ENCODE measurements around the gene BICD1. TPM values are rescaled to one million over a fixed set of nuclear protein-coding genes. Genes with fewer than 3 reads are reported as not detected.
"Not testable (repeated sequence)": the region's sequence is repeated elsewhere in the genome, so short reads cannot be mapped to it uniquely, and the experiment has no call there.

Gene BICD1
- total RNA-seq, 3 donors from 2014 or later: 17.9 to 19.5 (median 18.9) TPM

- Mint-ChIP-seq H3K27me3 (ENCODE audit: low read depth) (no peaks in the 10 kb centered on the region), H3K4me3 (no peak overlapping the region)
Observed at GRCh38 chr12:32205731-32206130, 99.1 kb downstream of the BICD1 start.

GRCh38 chr12:32208355-32208754 is 101.7 kb downstream of the BICD1 start:
- Mint-ChIP-seq H3K9me3 (no peaks in the 10 kb centered on the region), H3K27me3 (ENCODE audit: low read depth) (no peaks in the 10 kb centered on the region), H3K36me3 (ENCODE audit: insufficient read depth) (no peaks in the 10 kb centered on the region), H3K4me3 (no peak overlapping the region), H3K4me1 (ENCODE audit: low read depth) (no peaks in the 10 kb centered on the region)
- DNase-seq (no peak), ATAC-seq (no peak)

More at GRCh38 chr12:32205731-32206130, 99.1 kb downstream of the BICD1 start:
- ATAC-seq (no peak), DNase-seq (no peak)
- Mint-ChIP-seq H3K36me3 (ENCODE audit: insufficient read depth) (peaks cover 2% of the 10 kb centered on the region), H3K4me1 (ENCODE audit: low read depth) (no peaks in the 10 kb centered on the region), H3K9me3 (no peaks in the 10 kb centered on the region)

GRCh38 chr12:32211066-32211899 is 104.6 kb downstream of the BICD1 start:
- Mint-ChIP-seq H3K9me3 (no peaks in the 10 kb centered on the region), H3K4me1 (ENCODE audit: low read depth) (no peaks in the 10 kb centered on the region), H3K36me3 (ENCODE audit: insufficient read depth) (peaks cover 4% of the 10 kb centered on the region), H3K4me3 (no peak overlapping the region), H3K27me3 (ENCODE audit: low read depth) (no peaks in the 10 kb centered on the region)
- ATAC-seq (no peak), DNase-seq (no peak)

GRCh38 chr12:32211900-32212156 is 105.2 kb downstream of the BICD1 start:
- Mint-ChIP-seq H3K4me3 (no peak overlapping the region), H3K36me3 (ENCODE audit: insufficient read depth) (peaks cover 9% of the 10 kb centered on the region), H3K9me3 (no peaks in the 10 kb centered on the region), H3K27me3 (ENCODE audit: low read depth) (no peaks in the 10 kb centered on the region), H3K4me1 (ENCODE audit: low read depth) (no peaks in the 10 kb centered on the region)
- DNase-seq (no peak), ATAC-seq (no peak)

- Mint-ChIP-seq H3K27me3 (ENCODE audit: low read depth) (no peaks in the 10 kb centered on the region), H3K4me1 (ENCODE audit: low read depth) (no peaks in the 10 kb centered on the region), H3K9me3 (no peaks in the 10 kb centered on the region), H3K4me3 (no peak overlapping the region), H3K36me3 (ENCODE audit: insufficient read depth) (peaks cover 29% of the 10 kb centered on the region)
- no peak for ATAC-seq
- DNase-seq: no peak
Observed at GRCh38 chr12:32214723-32215122, 108.1 kb downstream of the BICD1 start.

GRCh38 chr12:32217354-32218310 is 111.0 kb downstream of the BICD1 start:
- H3K27me3 Mint-ChIP-seq (ENCODE audit: low read depth): no peaks in the 10 kb centered on the region
- DNase-seq (no peak), ATAC-seq (no peak)
- peaks cover 29% of the 10 kb centered on the region for H3K36me3 Mint-ChIP-seq (ENCODE audit: insufficient read depth)
- H3K4me1 Mint-ChIP-seq (ENCODE audit: low read depth): no peaks in the 10 kb centered on the region
- no peaks in the 10 kb centered on the region for H3K9me3 Mint-ChIP-seq
- H3K4me3 Mint-ChIP-seq: no peak overlapping the region

GRCh38 chr12:32223941-32224340 is 117.3 kb downstream of the BICD1 start:
- DNase-seq: no peak
- no peaks in the 10 kb centered on the region for H3K9me3 Mint-ChIP-seq
- ATAC-seq: no peak
- peaks cover 12% of the 10 kb centered on the region for H3K36me3 Mint-ChIP-seq (ENCODE audit: insufficient read depth)
- H3K4me3 Mint-ChIP-seq: no peak overlapping the region
- H3K27me3 Mint-ChIP-seq (ENCODE audit: low read depth): no peaks in the 10 kb centered on the region
- H3K4me1 Mint-ChIP-seq (ENCODE audit: low read depth): no peaks in the 10 kb centered on the region

- Mint-ChIP-seq H3K27me3 (ENCODE audit: low read depth) (no peaks in the 10 kb centered on the region), H3K9me3 (no peaks in the 10 kb centered on the region), H3K4me1 (ENCODE audit: low read depth) (no peaks in the 10 kb centered on the region), H3K4me3 (no peak overlapping the region), H3K36me3 (ENCODE audit: insufficient read depth) (peaks cover 10% of the 10 kb centered on the region)
- DNase-seq: no peak
- ATAC-seq: no peak
Observed at GRCh38 chr12:32226768-32227167, 120.1 kb downstream of the BICD1 start.

- DNase-seq: no peak
Observed at GRCh38 chr12:32229971-32230612, 123.4 kb downstream of the BICD1 start.

GRCh38 chr12:32230613-32230993 is 124.0 kb downstream of the BICD1 start:
- DNase-seq (no peak), ATAC-seq (no peak)
- Mint-ChIP-seq H3K4me3 (no peak overlapping the region), H3K4me1 (ENCODE audit: low read depth) (no peaks in the 10 kb centered on the region), H3K27me3 (ENCODE audit: low read depth) (no peaks in the 10 kb centered on the region), H3K36me3 (ENCODE audit: insufficient read depth) (peaks cover 4% of the 10 kb centered on the region), H3K9me3 (no peaks in the 10 kb centered on the region)

More at GRCh38 chr12:32229971-32230612, 123.4 kb downstream of the BICD1 start:
- Mint-ChIP-seq H3K4me3 (no peak overlapping the region), H3K4me1 (ENCODE audit: low read depth) (no peaks in the 10 kb centered on the region), H3K27me3 (ENCODE audit: low read depth) (no peaks in the 10 kb centered on the region), H3K36me3 (ENCODE audit: insufficient read depth) (peaks cover 4% of the 10 kb centered on the region), H3K9me3 (no peaks in the 10 kb centered on the region)
- no peak for ATAC-seq

- ATAC-seq; H3K4me3 Mint-ChIP-seq; H3K4me1 Mint-ChIP-seq (ENCODE audit: low read depth); H3K36me3 Mint-ChIP-seq (ENCODE audit: insufficient read depth); DNase-seq; H3K9me3 Mint-ChIP-seq; H3K27me3 Mint-ChIP-seq (ENCODE audit: low read depth): not testable (repeated sequence)
Observed at GRCh38 chr12:32231361-32231760, 124.7 kb downstream of the BICD1 start.

GRCh38 chr12:32233568-32233967 is 126.9 kb downstream of the BICD1 start:
- no peaks in the 10 kb centered on the region for H3K27me3 Mint-ChIP-seq (ENCODE audit: low read depth)
- H3K9me3 Mint-ChIP-seq: peaks cover 13% of the 10 kb centered on the region
- DNase-seq (no peak), ATAC-seq (no peak)
- H3K4me1 Mint-ChIP-seq (ENCODE audit: low read depth): no peaks in the 10 kb centered on the region
- H3K36me3 Mint-ChIP-seq (ENCODE audit: insufficient read depth): peaks cover 12% of the 10 kb centered on the region
- H3K4me3 Mint-ChIP-seq: no peak overlapping the region

- no peak for ATAC-seq
- Mint-ChIP-seq H3K4me3 (no peak overlapping the region), H3K36me3 (ENCODE audit: insufficient read depth) (peaks cover 12% of the 10 kb centered on the region), H3K4me1 (ENCODE audit: low read depth) (no peaks in the 10 kb centered on the region), H3K27me3 (ENCODE audit: low read depth) (no peaks in the 10 kb centered on the region), H3K9me3 (peaks cover 13% of the 10 kb centered on the region)
- DNase-seq: no peak
Observed at GRCh38 chr12:32235251-32235650, 128.6 kb downstream of the BICD1 start.

- Mint-ChIP-seq H3K27me3 (ENCODE audit: low read depth) (no peaks in the 10 kb centered on the region), H3K9me3 (peaks cover 13% of the 10 kb centered on the region), H3K36me3 (ENCODE audit: insufficient read depth) (peaks cover 15% of the 10 kb centered on the region), H3K4me1 (ENCODE audit: low read depth) (no peaks in the 10 kb centered on the region), H3K4me3 (no peak overlapping the region)
- ATAC-seq: no peak
- no peak for DNase-seq
Observed at GRCh38 chr12:32240162-32240561, 133.5 kb downstream of the BICD1 start.

Measured in activated T-cell treated with anti-CD3 and anti-CD28 coated beads, Interleukin-2, amount 50 U/mL, for 4 hours (primary cell).